KMS-11 (cell line): Measurements from ENCODE around the gene PPIA.
"Not testable (repeated sequence)": the region's sequence is repeated elsewhere in the genome, so short reads cannot be mapped to it uniquely, and the experiment has no call there.

Experiments used
- H2AFZ ChIP-seq: fragments of 200-600 bp; sonication (generic); 2 replicates; pipeline ENCODE4 v1.6.1; 2016; ENCODE audit warnings: antibody characterized with exemption, mixed run types, low read depth
- H3K27ac ChIP-seq: fragments of 200-600 bp; sonication (generic); 2 replicates; pipeline ENCODE4 v1.6.1; 2016; ENCODE audit warnings: mild to moderate bottlenecking, mixed run types
- H3K27me3 ChIP-seq: fragments of 200-600 bp; sonication (generic); 2 replicates; pipeline ENCODE4 v1.6.1; 2017; ENCODE audit warnings: mild to moderate bottlenecking, low read depth, mixed run types, moderate library complexity; ENCODE audit not compliant: insufficient read depth
- H3K36me3 ChIP-seq: fragments of 200-600 bp; sonication (generic); 2 replicates; pipeline ENCODE4 v1.6.1; 2017; ENCODE audit warnings: mild to moderate bottlenecking, mixed run types; ENCODE audit not compliant: insufficient read depth
- H3K4me1 ChIP-seq: fragments of 200-600 bp; sonication (generic); 2 replicates; pipeline ENCODE4 v1.6.1; 2016; ENCODE audit warnings: mild to moderate bottlenecking, low read depth, mixed run types; ENCODE audit not compliant: poor library complexity, severe bottlenecking
- H3K4me2 ChIP-seq: fragments of 200-600 bp; sonication (generic); 2 replicates; pipeline ENCODE4 v1.7.0; 2016; ENCODE audit warnings: mild to moderate bottlenecking, mixed run types
- H3K4me3 ChIP-seq: fragments of 200-600 bp; sonication (generic); IDR thresholded peaks from 2 replicates; pipeline ENCODE4 v1.6.1; 2017; ENCODE audit warnings: low read depth, low read length, mixed read lengths; ENCODE audit not compliant: insufficient read depth
- H3K79me2 ChIP-seq: fragments of 200-600 bp; sonication (generic); 2 replicates; pipeline ENCODE4 v1.6.1; 2016; ENCODE audit warnings: low read depth, mixed run types; ENCODE audit not compliant: insufficient read depth
- H3K9ac ChIP-seq: fragments of 200-600 bp; sonication (generic); 2 replicates; pipeline ENCODE4 v1.6.1; 2016; ENCODE audit warnings: mild to moderate bottlenecking, mixed run types
- H4K20me1 ChIP-seq: fragments of 200-600 bp; sonication (generic); 2 replicates; pipeline ENCODE4 v1.6.1; 2016; ENCODE audit warnings: mild to moderate bottlenecking, mixed run types; ENCODE audit not compliant: insufficient read depth
- TF ChIP-seq, protein P1 (sequence below): fragments of 200-600 bp; sonication (generic); conservative IDR thresholded peaks from 2 replicates; pipeline ENCODE4 v1.6.1; 2017; ENCODE audit warnings: low read depth, mild to moderate bottlenecking, antibody characterized with exemption, low read length, moderate library complexity, mixed read lengths

Gene PPIA

GRCh38 chr7:44783407-44783806, 13.1 kb upstream of the PPIA start:
- no peak overlapping the region for H3K9ac ChIP-seq
- H2AFZ ChIP-seq = no peak overlapping the region
- TF ChIP-seq, protein P1, sequence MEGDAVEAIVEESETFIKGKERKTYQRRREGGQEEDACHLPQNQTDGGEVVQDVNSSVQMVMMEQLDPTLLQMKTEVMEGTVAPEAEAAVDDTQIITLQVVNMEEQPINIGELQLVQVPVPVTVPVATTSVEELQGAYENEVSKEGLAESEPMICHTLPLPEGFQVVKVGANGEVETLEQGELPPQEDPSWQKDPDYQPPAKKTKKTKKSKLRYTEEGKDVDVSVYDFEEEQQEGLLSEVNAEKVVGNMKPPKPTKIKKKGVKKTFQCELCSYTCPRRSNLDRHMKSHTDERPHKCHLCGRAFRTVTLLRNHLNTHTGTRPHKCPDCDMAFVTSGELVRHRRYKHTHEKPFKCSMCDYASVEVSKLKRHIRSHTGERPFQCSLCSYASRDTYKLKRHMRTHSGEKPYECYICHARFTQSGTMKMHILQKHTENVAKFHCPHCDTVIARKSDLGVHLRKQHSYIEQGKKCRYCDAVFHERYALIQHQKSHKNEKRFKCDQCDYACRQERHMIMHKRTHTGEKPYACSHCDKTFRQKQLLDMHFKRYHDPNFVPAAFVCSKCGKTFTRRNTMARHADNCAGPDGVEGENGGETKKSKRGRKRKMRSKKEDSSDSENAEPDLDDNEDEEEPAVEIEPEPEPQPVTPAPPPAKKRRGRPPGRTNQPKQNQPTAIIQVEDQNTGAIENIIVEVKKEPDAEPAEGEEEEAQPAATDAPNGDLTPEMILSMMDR = no peak
- H3K36me3 ChIP-seq = no peaks in the 10 kb centered on the region
- H3K4me2 ChIP-seq = no peak overlapping the region
- H3K27me3 ChIP-seq = no peaks in the 10 kb centered on the region
- no peaks in the 10 kb centered on the region for H3K79me2 ChIP-seq
- no peak overlapping the region for H3K4me3 ChIP-seq
- H3K27ac ChIP-seq = no peak overlapping the region
- H3K4me1 ChIP-seq = peaks cover 8% of the 10 kb centered on the region
- H4K20me1 ChIP-seq = no peaks in the 10 kb centered on the region

DNA sequence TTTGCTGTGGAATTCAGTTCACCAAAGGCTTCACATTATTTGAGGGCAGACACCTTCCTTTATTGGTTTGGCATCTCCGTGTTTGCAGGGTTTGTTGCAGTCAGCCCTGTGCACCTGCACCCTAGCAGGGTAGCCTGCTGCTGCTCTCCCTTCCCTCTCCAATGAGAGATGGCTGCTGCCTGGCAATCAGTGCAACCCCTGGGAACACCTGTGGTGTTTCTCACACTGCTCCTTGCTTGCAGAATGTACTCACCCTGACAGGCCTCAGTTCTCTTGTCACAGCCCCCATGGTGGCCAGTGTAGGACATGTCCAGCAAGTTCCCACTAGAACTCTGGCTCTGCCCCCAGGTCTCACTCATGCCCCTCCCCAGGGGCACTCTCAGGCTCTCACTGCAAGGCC, 12.1 kb upstream of the PPIA start:
- H2AFZ ChIP-seq = no peak overlapping the region
- no peaks in the 10 kb centered on the region for H3K36me3 ChIP-seq
- H3K27ac ChIP-seq = no peak overlapping the region
- TF ChIP-seq, protein P1 = no peak
- H3K27me3 ChIP-seq = no peaks in the 10 kb centered on the region
- peaks cover 8% of the 10 kb centered on the region for H3K4me1 ChIP-seq
- no peak overlapping the region for H3K4me2 ChIP-seq
- H3K4me3 ChIP-seq = no peak overlapping the region
- no peaks in the 10 kb centered on the region for H4K20me1 ChIP-seq
- no peaks in the 10 kb centered on the region for H3K79me2 ChIP-seq
- no peak overlapping the region for H3K9ac ChIP-seq

DNA sequence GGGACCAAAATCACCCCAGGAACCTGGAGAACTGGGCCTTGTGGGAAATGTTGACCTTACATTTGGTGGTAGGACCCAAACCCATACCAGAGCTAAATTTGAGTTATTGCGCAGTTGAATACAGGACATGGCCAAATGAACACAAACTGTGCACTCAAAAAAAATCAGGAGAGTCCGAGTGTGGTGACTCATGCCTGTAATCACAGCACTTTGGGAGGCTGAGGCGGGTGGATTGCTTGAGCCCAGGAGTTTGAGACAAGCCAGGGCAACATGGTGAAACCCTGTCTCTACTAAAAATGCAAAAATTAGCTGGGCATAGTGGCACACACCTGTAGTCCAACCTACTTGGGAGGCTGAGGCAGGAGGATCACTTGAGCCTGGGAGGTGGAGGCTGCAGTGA, 11.3 kb upstream of the PPIA start:
- peaks cover 15% of the 10 kb centered on the region for H3K4me1 ChIP-seq
- H3K27me3 ChIP-seq = not testable (repeated sequence)

DNA sequence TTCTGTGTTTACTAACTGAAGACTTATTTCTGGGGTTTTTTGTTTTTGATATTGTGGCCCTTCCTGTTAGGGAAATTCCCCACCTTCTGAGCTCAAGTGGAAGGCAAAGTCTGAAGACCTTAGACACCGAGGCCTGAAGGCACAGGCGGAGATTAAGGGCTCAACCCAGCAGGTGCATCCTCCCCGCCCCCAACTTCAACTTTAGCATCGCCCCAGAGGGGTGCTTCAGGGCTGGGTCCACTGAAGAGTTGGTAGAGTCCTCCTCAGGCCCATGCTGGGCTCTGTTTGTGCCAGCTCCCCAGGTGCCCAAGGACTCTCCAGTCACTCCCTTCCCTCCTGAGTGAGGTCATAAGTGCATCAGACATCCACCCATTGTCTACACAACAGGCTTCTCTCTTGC, 9.4 kb upstream of the PPIA start:
- H3K4me1 ChIP-seq = peaks cover 33% of the 10 kb centered on the region
- no peak overlapping the region for H3K9ac ChIP-seq
- no peak overlapping the region for H3K27ac ChIP-seq
- H3K4me3 ChIP-seq = no peak overlapping the region
- TF ChIP-seq, protein P1 = no peak
- no peak overlapping the region for H2AFZ ChIP-seq
- H3K79me2 ChIP-seq = no peaks in the 10 kb centered on the region
- H4K20me1 ChIP-seq = no peaks in the 10 kb centered on the region
- H3K4me2 ChIP-seq = no peak overlapping the region
- H3K27me3 ChIP-seq = no peaks in the 10 kb centered on the region
- no peaks in the 10 kb centered on the region for H3K36me3 ChIP-seq

More for the DNA sequence above, 11.3 kb upstream of the PPIA start:
- H3K79me2 ChIP-seq, H3K27ac ChIP-seq, H3K9ac ChIP-seq, H2AFZ ChIP-seq, H3K4me3 ChIP-seq, H4K20me1 ChIP-seq, H3K4me2 ChIP-seq, H3K36me3 ChIP-seq: not testable (repeated sequence)

- Histone ChIP-seq H3K4me1 (peaks cover 41% of the 10 kb centered on the region), H3K4me3 (no peak overlapping the region), H3K27ac (no peak overlapping the region), H3K27me3 (no peaks in the 10 kb centered on the region), H3K79me2 (no peaks in the 10 kb centered on the region), H3K4me2 (no peak overlapping the region), H3K36me3 (no peaks in the 10 kb centered on the region), H3K9ac (no peak overlapping the region), H4K20me1 (no peaks in the 10 kb centered on the region), H2AFZ (no peak overlapping the region)
- TF ChIP-seq, protein P1 = no peak
Observed at GRCh38 chr7:44787762-44788161, 8.7 kb upstream of the PPIA start.
